Nephron progenitor cell (in vitro differentiated cells): ENCODE measurements around the gene GTPBP4.

Source experiments
- DNase-seq: peaks from one replicate; pipeline ENCODE4 v3.0.0; 2021
- H3K27ac Mint-ChIP-seq: 2 replicates; pipeline ENCODE4 v1.8.0; 2021; ENCODE audit warnings: mild to moderate bottlenecking, moderate library complexity, mixed read lengths
- H3K27me3 Mint-ChIP-seq: 2 replicates; pipeline ENCODE4 v1.8.0; 2021; ENCODE audit warnings: mild to moderate bottlenecking, low read depth, mixed read lengths; ENCODE audit not compliant: poor library complexity
- H3K36me3 Mint-ChIP-seq: 2 replicates; pipeline ENCODE4 v1.8.0; 2021; ENCODE audit warnings: low read depth, mixed read lengths
- H3K4me1 Mint-ChIP-seq: 2 replicates; pipeline ENCODE4 v1.8.0; 2021; ENCODE audit warnings: mixed read lengths
- H3K4me3 Mint-ChIP-seq: 2 replicates; pipeline ENCODE4 v1.8.0; 2021; ENCODE audit warnings: mild to moderate bottlenecking, moderate library complexity, mixed read lengths
- H3K9me3 Mint-ChIP-seq: 2 replicates; pipeline ENCODE4 v1.8.0; 2021; ENCODE audit warnings: mild to moderate bottlenecking, moderate library complexity, mixed read lengths
- TF ChIP-seq, protein P1 (sequence below): fragments of 200-600 bp; sonication (generic); IDR thresholded peaks from 2 replicates; pipeline ENCODE4 v1.5.0; 2021; ENCODE audit warnings: antibody characterized with exemption

Gene GTPBP4

DNA sequence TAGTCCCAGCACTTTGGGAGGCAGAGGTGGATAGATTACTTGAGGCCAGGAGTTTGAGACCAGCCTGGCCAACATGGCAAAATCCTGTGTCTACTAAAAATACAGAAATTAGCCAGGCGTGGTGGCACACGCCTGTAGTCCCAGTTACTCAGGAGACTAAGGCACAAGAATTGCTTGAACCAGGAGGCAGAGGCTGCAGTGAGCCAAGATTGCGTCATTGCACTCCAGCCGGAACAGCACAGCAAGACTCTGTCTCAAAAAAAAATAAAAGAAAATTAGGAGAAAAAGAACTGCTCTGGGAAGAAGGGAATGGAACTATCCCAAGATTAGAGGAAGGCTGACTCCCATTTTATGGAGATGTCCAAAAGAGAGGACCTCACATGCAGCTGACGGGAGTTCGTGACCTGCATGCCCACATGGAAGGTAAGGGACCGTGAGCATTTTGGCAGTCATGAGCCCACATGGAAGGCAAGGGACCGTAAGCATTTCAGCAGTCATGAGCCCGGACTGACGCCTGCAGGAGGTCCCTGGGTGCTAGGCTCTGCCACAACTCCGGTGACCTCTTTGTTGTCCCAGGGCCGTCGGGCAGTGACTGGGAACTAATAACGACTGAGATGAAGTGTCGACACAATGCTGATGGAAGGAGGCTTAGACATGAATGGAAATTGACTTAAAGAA lies 18.6 kb upstream of the GTPBP4 start:
- TF ChIP-seq, protein P1, sequence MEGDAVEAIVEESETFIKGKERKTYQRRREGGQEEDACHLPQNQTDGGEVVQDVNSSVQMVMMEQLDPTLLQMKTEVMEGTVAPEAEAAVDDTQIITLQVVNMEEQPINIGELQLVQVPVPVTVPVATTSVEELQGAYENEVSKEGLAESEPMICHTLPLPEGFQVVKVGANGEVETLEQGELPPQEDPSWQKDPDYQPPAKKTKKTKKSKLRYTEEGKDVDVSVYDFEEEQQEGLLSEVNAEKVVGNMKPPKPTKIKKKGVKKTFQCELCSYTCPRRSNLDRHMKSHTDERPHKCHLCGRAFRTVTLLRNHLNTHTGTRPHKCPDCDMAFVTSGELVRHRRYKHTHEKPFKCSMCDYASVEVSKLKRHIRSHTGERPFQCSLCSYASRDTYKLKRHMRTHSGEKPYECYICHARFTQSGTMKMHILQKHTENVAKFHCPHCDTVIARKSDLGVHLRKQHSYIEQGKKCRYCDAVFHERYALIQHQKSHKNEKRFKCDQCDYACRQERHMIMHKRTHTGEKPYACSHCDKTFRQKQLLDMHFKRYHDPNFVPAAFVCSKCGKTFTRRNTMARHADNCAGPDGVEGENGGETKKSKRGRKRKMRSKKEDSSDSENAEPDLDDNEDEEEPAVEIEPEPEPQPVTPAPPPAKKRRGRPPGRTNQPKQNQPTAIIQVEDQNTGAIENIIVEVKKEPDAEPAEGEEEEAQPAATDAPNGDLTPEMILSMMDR, result no peak
- H3K36me3 Mint-ChIP-seq, result peaks cover 7% of the 10 kb centered on the region
- no peak for DNase-seq
- peaks cover 51% of the 10 kb centered on the region for H3K4me1 Mint-ChIP-seq
- H3K9me3 Mint-ChIP-seq, result peaks cover 24% of the 10 kb centered on the region
- peaks cover 61% of the 10 kb centered on the region for H3K27me3 Mint-ChIP-seq
- no peak overlapping the region for H3K4me3 Mint-ChIP-seq
- peak overlapping the region; percentile 37 for H3K27ac Mint-ChIP-seq

GRCh38 chr10:970311-971149 lies 17.7 kb upstream of the GTPBP4 start:
- peak overlapping the region; percentile 64 for H3K27ac Mint-ChIP-seq
- H3K4me3 Mint-ChIP-seq, result peak overlapping the region; percentile 26
- peaks cover 28% of the 10 kb centered on the region for H3K9me3 Mint-ChIP-seq
- H3K27me3 Mint-ChIP-seq, result peaks cover 55% of the 10 kb centered on the region
- TF ChIP-seq, protein P1, result no peak
- H3K36me3 Mint-ChIP-seq, result peaks cover 7% of the 10 kb centered on the region
- H3K4me1 Mint-ChIP-seq, result peaks cover 44% of the 10 kb centered on the region
- no peak for DNase-seq

- Mint-ChIP-seq H3K36me3 (peaks cover 8% of the 10 kb centered on the region), H3K27me3 (peaks cover 49% of the 10 kb centered on the region), H3K9me3 (peaks cover 27% of the 10 kb centered on the region), H3K4me1 (peaks cover 40% of the 10 kb centered on the region), H3K27ac (no peak overlapping the region), H3K4me3 (no peak overlapping the region)
- TF ChIP-seq, protein P1, result no peak
- no peak for DNase-seq
Measured at GRCh38 chr10:971150-971542, 17.1 kb upstream of the GTPBP4 start.

GRCh38 chr10:971613-972012 lies 16.6 kb upstream of the GTPBP4 start:
- Mint-ChIP-seq H3K9me3 (peaks cover 30% of the 10 kb centered on the region), H3K27ac (no peak overlapping the region), H3K4me1 (peaks cover 40% of the 10 kb centered on the region), H3K36me3 (peaks cover 13% of the 10 kb centered on the region), H3K4me3 (no peak overlapping the region), H3K27me3 (peaks cover 52% of the 10 kb centered on the region)
- TF ChIP-seq, protein P1, result no peak
- no peak for DNase-seq

- Mint-ChIP-seq H3K27me3 (peaks cover 42% of the 10 kb centered on the region), H3K4me3 (no peak overlapping the region), H3K9me3 (peaks cover 29% of the 10 kb centered on the region), H3K36me3 (peaks cover 17% of the 10 kb centered on the region), H3K4me1 (peaks cover 40% of the 10 kb centered on the region), H3K27ac (no peak overlapping the region)
- no peak for DNase-seq
- TF ChIP-seq, protein P1, result no peak
Measured at GRCh38 chr10:972763-973162, 15.5 kb upstream of the GTPBP4 start.
